Measurements from ENCODE around the gene CHKA. TPM values are rescaled to one million over a fixed set of nuclear protein-coding genes. Genes with fewer than 3 reads are reported as not detected.

CHKA gene
- total and polyA plus RNA-seq, 2 of the 4 experiments (the other 2 are of a cell fraction) = 4.5 to 8.4 TPM

DNA sequence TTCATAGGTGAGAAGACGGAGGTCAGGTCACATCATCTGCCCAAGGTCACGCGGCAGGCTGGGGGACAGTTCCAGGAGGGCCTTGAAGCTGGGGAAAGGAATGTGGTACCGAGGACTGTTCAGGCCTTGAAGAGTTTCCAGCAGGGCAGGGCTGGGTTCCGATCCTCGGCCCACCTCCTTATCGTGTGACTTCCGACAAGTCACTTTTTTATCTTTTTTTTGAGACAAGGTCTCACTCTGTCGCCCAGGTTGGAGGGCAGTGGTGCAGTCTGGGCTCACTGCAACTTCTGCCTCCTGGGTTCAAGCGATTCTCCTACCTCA lies 90.1 kb downstream of the CHKA start:
- POLR2A ChIA-PET (ENCODE audit: unreplicated experiment) = no interaction called here

More for the DNA sequence above, 90.1 kb downstream of the CHKA start:
- in situ Hi-C loops (cut with MboI; ENCODE audit: low sequenced_read_pairs) = no loop called here
- Histone ChIP-seq H3K79me1 (ENCODE audit: low read depth in 1 of 2, low read length in 2 of 2) (peaks cover 33 to 61% of the 10 kb centered on the region in 2 experiments), H2BK20ac (ENCODE audit: low read depth, low read length) (no peak overlapping the region), H3K9me1 (ENCODE audit: insufficient read depth, low read length) (peaks cover 8% of the 10 kb centered on the region), H4K20me1 (ENCODE audit: insufficient read depth, low read length) (no peaks in the 10 kb centered on the region), H2AK9ac (replicated peaks; ENCODE audit: low read depth, low read length, poor library complexity) (peak overlapping the region; percentile 97), H4K8ac (ENCODE audit: low read depth in 2 of 2, low read length in 2 of 2) (peak overlapping the region; percentile 94 to 99), H3K18ac (ENCODE audit: low read depth, low read length) (peak overlapping the region; percentile 49; the same call in 1 of the 2 replicates), H3K4me3 (ENCODE audit: insufficient read depth, low read depth, low read length) (peak overlapping the region; percentile 83), H3K4me2 (ENCODE audit: low read depth, low read length) (peak overlapping the region; percentile 95), H4K5ac (ENCODE audit: low read depth, low read length) (peak overlapping the region; percentile 82), H3K36me3 (ENCODE audit: control insufficient read depth, insufficient read depth, low read length) (peaks cover 9% of the 10 kb centered on the region), H3K27me3 (ENCODE audit: control insufficient read depth, insufficient read depth, low read length) (no peaks in the 10 kb centered on the region), H3K23ac (ENCODE audit: low read depth, low read length) (peak overlapping the region; percentile 68), H3K4me1 (ENCODE audit: control insufficient read depth, insufficient read depth, low read length) (peaks cover 30% of the 10 kb centered on the region), H2BK15ac (ENCODE audit: low read depth, low read length) (0 out of 3 replicates have a peak overlapping the region, but pooled peaks have one; percentile 2), H4K91ac (ENCODE audit: insufficient read depth, low read depth, low read length) (peak overlapping the region; percentile 88), H3K9me3 (ENCODE audit: control insufficient read depth, insufficient read depth, low read length) (no peaks in the 10 kb centered on the region), H3K27ac (ENCODE audit: insufficient read depth, low read length) (peak overlapping the region; percentile 91), H3K56ac (ENCODE audit: extremely low read depth, insufficient read depth, low read length) (peak overlapping the region; percentile 83), H2AFZ (replicated peaks; ENCODE audit: low read length, poor library complexity) (peak overlapping the region; percentile 98), H3K4ac (ENCODE audit: low read depth, low read length) (peak overlapping the region; percentile 98), H2BK120ac (ENCODE audit: low read depth, low read length) (peak overlapping the region; percentile 30; the same call in 1 of the 2 replicates), H2AK5ac (ENCODE audit: low read depth, low read length) (peak overlapping the region; percentile 99), H3K14ac (replicated peaks; ENCODE audit: low read depth, low read length) (peak overlapping the region; percentile 94), H3K9ac (ENCODE audit: low read depth, low read length) (peak overlapping the region; percentile 98), H2BK5ac (ENCODE audit: low read depth, low read length, poor library complexity, severe bottlenecking) (peak overlapping the region; percentile 63)
- intact Hi-C loops (cut with micrococcal nuclease) = no loop called here
- BruUV-seq (replicated peaks) = no TSS peak
- no CpG with 5 or more reads among the region's 10 CpGs for WGBS, 2 experiments (ENCODE audit: extremely low coverage in 2 of 2, insufficient read length in 1 of 2)
- dilution Hi-C loops (cut with HindIII; ENCODE audit: low sequenced_read_pairs, unreplicated experiment) = no loop called here
- CTCF ChIA-PET = no interaction called here
- ATAC-seq (ENCODE audit: low read depth) (peak; percentile 5), DNase-seq (no peak)
- no peak for TF ChIP-seq RAD21 (IDR thresholded peaks at IDR 0.05; ENCODE audit: low read length)
- no peak for TF ChIP-seq USF2 (IDR thresholded peaks at IDR 0.05; ENCODE audit: low read depth, low read length)
- no peak for TF ChIP-seq FOS (IDR thresholded peaks at IDR 0.05; ENCODE audit: low read depth, low read length)
- no peak for TF ChIP-seq BHLHE40 (IDR thresholded peaks at IDR 0.05; ENCODE audit: low read depth, low read length)

Measured in IMR-90 (cell line).